NCI-H2107 treated with DMSO at 0.1 percent for 48 hours (cell line): Measurements from ENCODE around the gene KANK2.
A peak's percentile ranks its signal among the peaks of the same experiment; 100 is the strongest.
"Not testable (repeated sequence)": the region's sequence is repeated elsewhere in the genome, so short reads cannot be mapped to it uniquely, and the experiment has no call there.

Experiments used
- DNase-seq: peaks from one replicate; lab custom pipeline; 2025; ENCODE audit not compliant: unreplicated experiment; lab: John Stamatoyannopoulos, UW

KANK2 gene

GRCh38 chr19:11175920-11176319 is 21.4 kb downstream of the KANK2 start:
- no peak for DNase-seq

GRCh38 chr19:11174336-11174735 is 23.0 kb downstream of the KANK2 start:
- DNase-seq, result no peak

- no peak for DNase-seq
Observed at GRCh38 chr19:11173516-11174155, 23.7 kb downstream of the KANK2 start.

GRCh38 chr19:11172576-11172975 is 24.8 kb downstream of the KANK2 start:
- no peak for DNase-seq

- DNase-seq, result no peak
Observed at GRCh38 chr19:11171144-11171543, 26.2 kb downstream of the KANK2 start.

- no peak for DNase-seq
Observed at GRCh38 chr19:11169896-11170678, 27.3 kb downstream of the KANK2 start.

- no peak for DNase-seq
Observed at GRCh38 chr19:11168568-11168967, 28.8 kb downstream of the KANK2 start.

GRCh38 chr19:11166281-11167142 is 30.8 kb downstream of the KANK2 start:
- no peak for DNase-seq

GRCh38 chr19:11165486-11166030 is 31.8 kb downstream of the KANK2 start:
- no peak for DNase-seq

GRCh38 chr19:11164879-11165406 is 32.4 kb downstream of the KANK2 start:
- no peak for DNase-seq

- DNase-seq, result no peak
Observed at GRCh38 chr19:11164296-11164695, 33.0 kb downstream of the KANK2 start.

GRCh38 chr19:11160440-11160768 is 36.9 kb downstream of the KANK2 start:
- not testable (repeated sequence) for DNase-seq

GRCh38 chr19:11159598-11160439 is 37.5 kb downstream of the KANK2 start:
- DNase-seq, result no peak

GRCh38 chr19:11155373-11156120 is 41.8 kb downstream of the KANK2 start, which contains the start of gene SPC24:
Gene SPC24 (minus strand): TSS chr19:11155782. CDS start chr19:11155776, 6 bp downstream.
- peak; percentile 98 for DNase-seq

- no peak for DNase-seq
Observed at GRCh38 chr19:11154683-11155047, 42.7 kb downstream of the KANK2 start.

GRCh38 chr19:11152318-11153062 is 44.9 kb downstream of the KANK2 start:
- DNase-seq, result no peak

GRCh38 chr19:11151181-11151580 is 46.2 kb downstream of the KANK2 start:
- DNase-seq, result no peak

GRCh38 chr19:11148001-11148400 is 49.3 kb downstream of the KANK2 start:
- no peak for DNase-seq

GRCh38 chr19:11145536-11145924 is 51.8 kb downstream of the KANK2 start:
- DNase-seq, result no peak
